Measurements from ENCODE around the gene HTRA2.

Gene HTRA2

GRCh38 chr2:74551530-74551929 is 21.8 kb downstream of the HTRA2 start:
- no peak for DNase-seq (ENCODE audit: low read depth, low spot score)
- no peak overlapping the region for H3K4me3 ChIP-seq (ENCODE audit: low read depth, low read length)
- in situ Hi-C loops (cut with HindIII; ENCODE audit: low sequenced_read_pairs): no loop called here
- no peak for TF ChIP-seq CTCF (IDR thresholded peaks at IDR 0.05; ENCODE audit: low read depth, low read length)

GRCh38 chr2:74551942-74552913 is 22.5 kb downstream of the HTRA2 start:
- TF ChIP-seq CTCF (IDR thresholded peaks at IDR 0.05; ENCODE audit: low read depth, low read length): no peak
- DNase-seq (ENCODE audit: low read depth, low spot score): no peak
- peak overlapping the region; percentile 89 for H3K4me3 ChIP-seq (ENCODE audit: low read depth, low read length)
- in situ Hi-C loops (cut with HindIII; ENCODE audit: low sequenced_read_pairs): no loop called here

GRCh38 chr2:74552914-74553811 is 23.4 kb downstream of the HTRA2 start:
- in situ Hi-C loops (cut with HindIII; ENCODE audit: low sequenced_read_pairs): no loop called here
- peak overlapping the region; percentile 89 for H3K4me3 ChIP-seq (ENCODE audit: low read depth, low read length)
- TF ChIP-seq CTCF (IDR thresholded peaks at IDR 0.05; ENCODE audit: low read depth, low read length): no peak
- DNase-seq (ENCODE audit: low read depth, low spot score): no peak

GRCh38 chr2:74553892-74554819 is 24.4 kb downstream of the HTRA2 start, which contains the start of the genes DOK1 and LOXL3:
DOK1 (plus strand) TSS chr2:74554720; CDS start chr2:74554755, 35 bp downstream.
LOXL3 (minus strand) TSS chr2:74553942; CDS start chr2:74552634, 1,308 bp downstream.
- peak; percentile 96 for DNase-seq (ENCODE audit: low read depth, low spot score)
- TF ChIP-seq CTCF (IDR thresholded peaks at IDR 0.05; ENCODE audit: low read depth, low read length): no peak
- in situ Hi-C loops (cut with HindIII; ENCODE audit: low sequenced_read_pairs): no loop called here
- H3K4me3 ChIP-seq (ENCODE audit: low read depth, low read length): peak within 1 kb of the TSS; percentile 89

GRCh38 chr2:74554820-74555531 is 25.2 kb downstream of the HTRA2 start:
- in situ Hi-C loops (cut with HindIII; ENCODE audit: low sequenced_read_pairs): no loop called here
- H3K4me3 ChIP-seq (ENCODE audit: low read depth, low read length): peak overlapping the region; percentile 89
- DNase-seq (ENCODE audit: low read depth, low spot score): no peak
- no peak for TF ChIP-seq CTCF (IDR thresholded peaks at IDR 0.05; ENCODE audit: low read depth, low read length)

Measured in astrocyte of the spinal cord (primary cell).